Loucy (cell line): Measurements from ENCODE around the gene NMT1.

Experiments used
- H2AFZ ChIP-seq: fragments of 200-600 bp; sonication (generic); 2 replicates; pipeline ENCODE4 v1.6.0; 2016; ENCODE audit warnings: antibody characterized with exemption, mild to moderate bottlenecking, low read length, moderate library complexity
- H3F3A ChIP-seq: fragments of 200-600 bp; 2 replicates; pipeline ENCODE4 v1.6.0; 2016; ENCODE audit warnings: antibody characterized with exemption, low read depth, mild to moderate bottlenecking
- H3K27me3 ChIP-seq: fragments of 200-600 bp; sonication (generic); 2 replicates; pipeline ENCODE4 v1.6.1; 2014; ENCODE audit warnings: low read length, mild to moderate bottlenecking; ENCODE audit not compliant: insufficient read depth, poor library complexity, severe bottlenecking
- H3K36me3 ChIP-seq: fragments of 200-600 bp; sonication (generic); 2 replicates; pipeline ENCODE4 v1.6.1; 2016; ENCODE audit warnings: low read length; ENCODE audit not compliant: insufficient read depth
- H3K4me1 ChIP-seq: fragments of 200-600 bp; sonication (generic); 2 replicates; pipeline ENCODE4 v1.5.1; 2014; ENCODE audit warnings: low read length, mild to moderate bottlenecking; ENCODE audit not compliant: insufficient read depth, poor library complexity, severe bottlenecking
- H3K4me2 ChIP-seq: fragments of 200-600 bp; sonication (generic); 2 replicates; pipeline ENCODE4 v1.6.0; 2014; ENCODE audit warnings: antibody characterized with exemption, low read length, low read depth, mild to moderate bottlenecking; ENCODE audit not compliant: poor library complexity, severe bottlenecking
- H3K4me3 ChIP-seq: fragments of 200-600 bp; sonication (generic); 2 replicates; pipeline ENCODE4 v1.5.1; 2014; ENCODE audit warnings: low read length, mild to moderate bottlenecking, mixed read lengths; ENCODE audit not compliant: poor library complexity, severe bottlenecking
- H3K79me2 ChIP-seq: fragments of 200-600 bp; sonication (generic); 2 replicates; pipeline ENCODE4 v1.6.1; 2014; ENCODE audit warnings: low read length; ENCODE audit not compliant: insufficient read depth
- H3K9ac ChIP-seq: fragments of 200-600 bp; sonication (generic); 2 replicates; pipeline ENCODE4 v1.6.0; 2014; ENCODE audit warnings: mild to moderate bottlenecking, low read depth, low read length, moderate library complexity; ENCODE audit not compliant: poor library complexity, severe bottlenecking
- H3K9me2 ChIP-seq: fragments of 200-600 bp; sonication (generic); replicated peaks from 2 replicates; pipeline ENCODE4 v1.6.1; 2016; ENCODE audit warnings: low read depth, low read length, mixed read lengths
- H3K9me3 ChIP-seq: fragments of 200-600 bp; sonication (generic); 2 replicates; pipeline ENCODE4 v1.6.1; 2014; ENCODE audit warnings: mild to moderate bottlenecking, antibody characterized with exemption, low read length, low read depth; ENCODE audit not compliant: insufficient read depth
- H4K20me1 ChIP-seq: fragments of 200-600 bp; sonication (generic); 2 replicates; pipeline ENCODE4 v1.6.0; 2014; ENCODE audit warnings: antibody characterized with exemption, low read length, mild to moderate bottlenecking; ENCODE audit not compliant: insufficient read depth, poor library complexity, severe bottlenecking
- EZH2phosphoT487 ChIP-seq: fragments of 200-600 bp; IDR thresholded peaks from 2 replicates; pipeline ENCODE4 v1.6.1; 2018; ENCODE audit warnings: antibody characterized with exemption, mild to moderate bottlenecking, moderate library complexity, borderline replicate concordance
- TF ChIP-seq, protein P1 (sequence below): fragments of 200-600 bp; sonication (generic); conservative IDR thresholded peaks from 2 replicates; pipeline ENCODE4 v1.5.1; 2014; ENCODE audit warnings: mild to moderate bottlenecking, antibody characterized with exemption, low read length

The NMT1 gene

DNA sequence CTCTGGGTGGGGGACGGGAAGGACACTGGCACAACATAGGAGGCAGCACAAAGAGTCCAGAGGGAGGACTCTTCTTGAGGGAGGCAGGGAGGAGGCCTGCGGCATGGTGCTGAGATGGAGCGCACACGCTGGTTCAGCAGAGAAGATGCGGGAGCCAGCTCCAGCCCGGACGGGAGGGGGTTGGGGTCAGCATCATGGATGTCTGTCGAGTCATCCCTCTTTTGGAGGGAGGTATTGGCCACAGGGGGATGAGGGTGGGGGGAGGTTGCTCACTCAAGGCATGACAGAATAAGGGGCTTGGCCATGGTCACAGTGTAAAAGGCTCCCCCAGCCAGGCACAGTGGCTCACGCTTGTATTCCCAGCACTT is 29.0 kb upstream of the NMT1 start:
- H3K9me3 ChIP-seq, result no peaks in the 10 kb centered on the region
- no peak overlapping the region for H3K4me3 ChIP-seq
- no peak overlapping the region for H3K9ac ChIP-seq
- no peak overlapping the region for H3K4me2 ChIP-seq
- peaks cover 6% of the 10 kb centered on the region; the same call in 1 of the 2 replicates for H3K36me3 ChIP-seq
- no peaks in the 10 kb centered on the region for H3K79me2 ChIP-seq
- no peaks in the 10 kb centered on the region for H4K20me1 ChIP-seq
- H3F3A ChIP-seq, result no peaks in the 10 kb centered on the region
- no peaks in the 10 kb centered on the region for H3K27me3 ChIP-seq
- H3K4me1 ChIP-seq, result peaks cover 3% of the 10 kb centered on the region
- H3K9me2 ChIP-seq, result no peaks in the 10 kb centered on the region
- H2AFZ ChIP-seq, result no peak overlapping the region
- TF ChIP-seq, protein P1, sequence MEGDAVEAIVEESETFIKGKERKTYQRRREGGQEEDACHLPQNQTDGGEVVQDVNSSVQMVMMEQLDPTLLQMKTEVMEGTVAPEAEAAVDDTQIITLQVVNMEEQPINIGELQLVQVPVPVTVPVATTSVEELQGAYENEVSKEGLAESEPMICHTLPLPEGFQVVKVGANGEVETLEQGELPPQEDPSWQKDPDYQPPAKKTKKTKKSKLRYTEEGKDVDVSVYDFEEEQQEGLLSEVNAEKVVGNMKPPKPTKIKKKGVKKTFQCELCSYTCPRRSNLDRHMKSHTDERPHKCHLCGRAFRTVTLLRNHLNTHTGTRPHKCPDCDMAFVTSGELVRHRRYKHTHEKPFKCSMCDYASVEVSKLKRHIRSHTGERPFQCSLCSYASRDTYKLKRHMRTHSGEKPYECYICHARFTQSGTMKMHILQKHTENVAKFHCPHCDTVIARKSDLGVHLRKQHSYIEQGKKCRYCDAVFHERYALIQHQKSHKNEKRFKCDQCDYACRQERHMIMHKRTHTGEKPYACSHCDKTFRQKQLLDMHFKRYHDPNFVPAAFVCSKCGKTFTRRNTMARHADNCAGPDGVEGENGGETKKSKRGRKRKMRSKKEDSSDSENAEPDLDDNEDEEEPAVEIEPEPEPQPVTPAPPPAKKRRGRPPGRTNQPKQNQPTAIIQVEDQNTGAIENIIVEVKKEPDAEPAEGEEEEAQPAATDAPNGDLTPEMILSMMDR, result no peak
- TF ChIP-seq EZH2phosphoT487, result no peak

DNA sequence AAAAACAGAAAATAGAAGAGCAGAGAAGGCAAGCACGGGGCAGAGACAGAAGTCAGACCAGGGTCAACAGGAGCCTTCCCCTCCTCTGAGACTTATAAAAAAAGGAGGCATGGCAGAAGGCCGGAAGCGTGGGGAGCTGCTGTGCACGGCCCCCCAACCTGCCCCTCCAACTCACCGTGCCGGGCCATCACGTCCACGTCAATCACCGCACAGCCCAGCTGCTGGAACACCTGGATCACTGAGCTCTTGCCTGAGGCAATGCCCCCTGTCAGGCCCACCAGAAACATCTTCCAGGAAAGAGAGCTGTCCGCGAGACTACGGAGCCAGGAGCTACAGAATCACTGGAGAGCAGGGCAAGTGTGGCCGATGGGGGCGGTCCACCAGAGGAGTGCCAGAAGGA is 26.5 kb upstream of the NMT1 start:
- H3K9ac ChIP-seq, result no peak overlapping the region
- H3K9me3 ChIP-seq, result no peaks in the 10 kb centered on the region
- H3K9me2 ChIP-seq, result no peaks in the 10 kb centered on the region
- no peaks in the 10 kb centered on the region for H4K20me1 ChIP-seq
- H3K36me3 ChIP-seq, result peaks cover under 1% of the 10 kb centered on the region; the same call in 1 of the 2 replicates
- H3K4me1 ChIP-seq, result peaks cover 9% of the 10 kb centered on the region
- H3K4me3 ChIP-seq, result no peak overlapping the region
- TF ChIP-seq EZH2phosphoT487, result no peak
- TF ChIP-seq, protein P1, result no peak
- H2AFZ ChIP-seq, result no peak overlapping the region
- H3K4me2 ChIP-seq, result no peak overlapping the region
- no peaks in the 10 kb centered on the region for H3K27me3 ChIP-seq
- H3K79me2 ChIP-seq, result no peaks in the 10 kb centered on the region
- no peaks in the 10 kb centered on the region for H3F3A ChIP-seq

DNA sequence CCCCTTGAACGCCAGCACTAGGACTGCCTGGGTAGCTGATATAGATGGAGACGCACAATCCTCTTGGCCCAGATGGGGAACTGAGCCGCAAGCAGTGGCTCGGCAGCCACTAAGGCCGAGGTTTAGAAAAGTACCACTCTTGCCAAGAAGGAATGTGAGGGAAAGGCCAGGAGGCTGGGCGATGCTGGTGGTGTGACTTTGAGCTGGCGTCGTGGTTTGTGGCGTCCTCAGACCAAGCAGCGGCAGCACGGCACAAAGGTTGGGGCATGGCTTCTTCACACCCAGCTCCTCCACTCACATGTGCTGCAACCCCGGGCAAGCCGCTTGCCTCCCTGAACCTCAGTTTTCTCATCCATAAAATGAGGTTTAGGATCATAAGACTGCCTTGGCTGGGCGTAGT is 25.3 kb upstream of the NMT1 start:
- no peak for TF ChIP-seq EZH2phosphoT487
- TF ChIP-seq, protein P1, result no peak
- Histone ChIP-seq H3F3A (no peaks in the 10 kb centered on the region), H2AFZ (no peak overlapping the region), H3K9me3 (no peaks in the 10 kb centered on the region), H3K36me3 (no peaks in the 10 kb centered on the region; the same call in 1 of the 2 replicates), H3K79me2 (no peaks in the 10 kb centered on the region), H3K9me2 (no peaks in the 10 kb centered on the region), H4K20me1 (no peaks in the 10 kb centered on the region), H3K4me3 (no peak overlapping the region), H3K4me1 (peaks cover 10% of the 10 kb centered on the region), H3K27me3 (no peaks in the 10 kb centered on the region), H3K4me2 (no peak overlapping the region), H3K9ac (no peak overlapping the region)
